ENCODE results near the gene BCOR. TPM values are rescaled to one million over a fixed set of nuclear protein-coding genes. Genes with fewer than 3 reads are reported as not detected.

BCOR gene
- total RNA-seq, 2 experiments from 2014 or later = 26.1 to 26.3 TPM

DNA sequence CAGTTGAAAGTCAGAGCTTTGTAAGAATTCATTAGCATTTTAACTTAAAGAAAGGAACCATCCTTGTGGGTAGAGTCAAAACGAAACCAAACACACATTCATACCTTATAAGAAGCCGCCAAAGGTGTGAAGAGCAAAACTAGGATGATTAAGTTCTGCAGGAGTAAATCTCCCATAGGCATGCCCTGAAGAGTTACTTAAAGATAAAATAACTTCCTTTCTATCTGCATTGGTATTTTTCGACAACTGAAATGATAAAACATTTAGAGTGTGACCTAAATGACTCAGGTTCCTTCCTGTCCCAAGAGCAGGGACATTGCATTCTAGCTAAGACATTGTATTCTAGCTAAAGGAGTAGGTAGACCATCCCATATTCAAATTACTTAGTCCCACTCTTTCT is 75.3 kb downstream of the BCOR start:
- DNase-seq (no peak), ATAC-seq (ENCODE audit: poor library complexity) (no peak)
- Mint-ChIP-seq H3K36me3 (ENCODE audit: low read depth) (no peaks in the 10 kb centered on the region), H3K27me3 (no peaks in the 10 kb centered on the region), H3K4me3 (peak overlapping the region; percentile 11), H3K4me1 (ENCODE audit: low read depth) (peaks cover 12% of the 10 kb centered on the region), H3K27ac (no peak overlapping the region), H3K9me3 (no peaks in the 10 kb centered on the region)
- Histone ChIP-seq H3K27ac (ENCODE audit: low read depth in 1 of 2, low read length in 2 of 2) (no peak overlapping the region), H3K36me3 (ENCODE audit: insufficient read depth, low read length) (no peaks in the 10 kb centered on the region), H3K4me3 (ENCODE audit: low read length) (no peak overlapping the region), H3K9me3 (ENCODE audit: control insufficient read depth in 1 of 2, insufficient read depth in 1 of 2, low read length in 2 of 2) (no peaks in the 10 kb centered on the region), H3K4me1 (ENCODE audit: insufficient read depth, low read length) (peaks cover 2% of the 10 kb centered on the region), H3K27me3 (ENCODE audit: control insufficient read depth in 1 of 2, insufficient read depth in 2 of 2, low read length in 2 of 2) (no peaks in the 10 kb centered on the region)
- intact Hi-C loops (cut with DNase I, micrococcal nuclease) = no loop called here
- CTCF ChIA-PET = no interaction called here
- TF ChIP-seq, protein P1, sequence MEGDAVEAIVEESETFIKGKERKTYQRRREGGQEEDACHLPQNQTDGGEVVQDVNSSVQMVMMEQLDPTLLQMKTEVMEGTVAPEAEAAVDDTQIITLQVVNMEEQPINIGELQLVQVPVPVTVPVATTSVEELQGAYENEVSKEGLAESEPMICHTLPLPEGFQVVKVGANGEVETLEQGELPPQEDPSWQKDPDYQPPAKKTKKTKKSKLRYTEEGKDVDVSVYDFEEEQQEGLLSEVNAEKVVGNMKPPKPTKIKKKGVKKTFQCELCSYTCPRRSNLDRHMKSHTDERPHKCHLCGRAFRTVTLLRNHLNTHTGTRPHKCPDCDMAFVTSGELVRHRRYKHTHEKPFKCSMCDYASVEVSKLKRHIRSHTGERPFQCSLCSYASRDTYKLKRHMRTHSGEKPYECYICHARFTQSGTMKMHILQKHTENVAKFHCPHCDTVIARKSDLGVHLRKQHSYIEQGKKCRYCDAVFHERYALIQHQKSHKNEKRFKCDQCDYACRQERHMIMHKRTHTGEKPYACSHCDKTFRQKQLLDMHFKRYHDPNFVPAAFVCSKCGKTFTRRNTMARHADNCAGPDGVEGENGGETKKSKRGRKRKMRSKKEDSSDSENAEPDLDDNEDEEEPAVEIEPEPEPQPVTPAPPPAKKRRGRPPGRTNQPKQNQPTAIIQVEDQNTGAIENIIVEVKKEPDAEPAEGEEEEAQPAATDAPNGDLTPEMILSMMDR (IDR thresholded peaks at IDR 0.05) = no peak
- POLR2A ChIA-PET = interaction anchor here (1.0 to 1.2 kb wide), 2 partner anchors 75 to 167 kb away, joined by 3 read pairs; no protein-coding TSS in a partner anchor

DNA sequence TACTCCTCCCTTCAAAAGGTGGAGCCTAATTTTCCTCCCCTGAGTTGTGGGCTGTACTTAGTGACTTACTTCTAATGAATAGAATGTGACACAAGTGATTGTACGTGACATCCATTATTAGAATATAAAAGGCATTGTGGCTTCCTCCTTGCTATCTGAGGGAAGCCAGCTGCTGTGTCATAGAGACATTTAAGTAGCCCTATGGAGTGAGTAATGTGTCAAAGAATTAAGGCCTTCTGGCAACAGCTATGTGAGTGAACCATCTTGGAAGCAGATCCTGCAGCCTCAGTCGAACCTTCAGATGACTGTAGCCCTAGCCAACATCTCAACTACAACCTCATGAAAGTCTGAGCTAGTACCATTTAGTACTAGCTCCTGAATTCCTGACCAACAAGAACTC is 76.1 kb downstream of the BCOR start:
- Histone ChIP-seq H3K4me3 (ENCODE audit: low read length) (no peak overlapping the region), H3K27ac (ENCODE audit: low read depth in 1 of 2, low read length in 2 of 2) (no peak overlapping the region), H3K4me1 (ENCODE audit: insufficient read depth, low read length) (peaks cover 2% of the 10 kb centered on the region), H3K9me3 (ENCODE audit: control insufficient read depth in 1 of 2, insufficient read depth in 1 of 2, low read length in 2 of 2) (no peaks in the 10 kb centered on the region), H3K36me3 (ENCODE audit: insufficient read depth, low read length) (no peaks in the 10 kb centered on the region), H3K27me3 (ENCODE audit: control insufficient read depth in 1 of 2, insufficient read depth in 2 of 2, low read length in 2 of 2) (no peaks in the 10 kb centered on the region)
- H3K4me3 Mint-ChIP-seq = no peak overlapping the region
- no peaks in the 10 kb centered on the region for H3K27me3 Mint-ChIP-seq
- intact Hi-C loops (cut with DNase I, micrococcal nuclease) = no loop called here
- no peaks in the 10 kb centered on the region for H3K36me3 Mint-ChIP-seq (ENCODE audit: low read depth)
- no peak overlapping the region for H3K27ac Mint-ChIP-seq
- no peaks in the 10 kb centered on the region for H3K9me3 Mint-ChIP-seq
- TF ChIP-seq, protein P1 (IDR thresholded peaks at IDR 0.05) = no peak
- no peak for DNase-seq
- POLR2A ChIA-PET = interaction anchor here (0.7 to 1.2 kb wide), 3 partner anchors 76 to 479 kb away, joined by 3 read pairs; no protein-coding TSS in a partner anchor
- ATAC-seq (ENCODE audit: poor library complexity) = no peak
- CTCF ChIA-PET = no interaction called here
- peaks cover 12% of the 10 kb centered on the region for H3K4me1 Mint-ChIP-seq (ENCODE audit: low read depth)

DNA sequence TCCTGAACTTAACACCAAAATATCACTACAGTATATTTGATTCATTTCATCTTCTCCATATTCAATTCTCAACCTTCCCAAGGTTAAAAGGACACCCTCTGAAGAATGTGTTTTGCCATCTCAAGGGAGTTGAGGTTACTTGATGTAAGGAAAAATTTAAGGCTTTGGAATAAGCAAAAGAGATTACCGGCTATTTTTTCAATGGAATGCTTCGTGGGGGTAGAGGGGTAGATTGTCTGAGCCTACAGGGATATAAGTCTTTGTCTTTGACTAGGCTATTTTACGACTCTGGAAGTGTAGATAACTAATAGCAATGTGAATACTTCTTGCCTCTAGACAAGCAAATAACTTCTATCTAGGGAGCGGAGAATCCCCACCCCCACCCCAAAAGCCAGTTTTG is 78.2 kb downstream of the BCOR start:
- H3K27me3 ChIP-seq (ENCODE audit: control insufficient read depth in 1 of 2, insufficient read depth in 2 of 2, low read length in 2 of 2) = peaks cover 0 to 3% of the 10 kb centered on the region in 2 experiments
- no peaks in the 10 kb centered on the region for H3K9me3 Mint-ChIP-seq
- no peaks in the 10 kb centered on the region for H3K36me3 ChIP-seq (ENCODE audit: insufficient read depth, low read length)
- H3K27me3 Mint-ChIP-seq = no peaks in the 10 kb centered on the region
- ChIA-PET CTCF (no interaction called here), POLR2A (no interaction called here)
- H3K36me3 Mint-ChIP-seq (ENCODE audit: low read depth) = no peaks in the 10 kb centered on the region
- ATAC-seq (ENCODE audit: poor library complexity) (no peak), DNase-seq (no peak)
- TF ChIP-seq, protein P1 (IDR thresholded peaks at IDR 0.05) = no peak
- peaks cover 12% of the 10 kb centered on the region for H3K4me1 Mint-ChIP-seq (ENCODE audit: low read depth)
- no peak overlapping the region for H3K27ac Mint-ChIP-seq
- intact Hi-C loops (cut with DNase I, micrococcal nuclease) = no loop called here
- H3K9me3 ChIP-seq (ENCODE audit: control insufficient read depth in 1 of 2, insufficient read depth in 1 of 2, low read length in 2 of 2) = no peaks in the 10 kb centered on the region
- peaks cover 6% of the 10 kb centered on the region for H3K4me1 ChIP-seq (ENCODE audit: insufficient read depth, low read length)
- no peak overlapping the region for H3K27ac ChIP-seq (ENCODE audit: low read depth in 1 of 2, low read length in 2 of 2)
- H3K4me3 Mint-ChIP-seq = no peak overlapping the region
- H3K4me3 ChIP-seq (ENCODE audit: low read length) = no peak overlapping the region
